ENCODE results near the gene CDIP1.

Gene CDIP1

DNA sequence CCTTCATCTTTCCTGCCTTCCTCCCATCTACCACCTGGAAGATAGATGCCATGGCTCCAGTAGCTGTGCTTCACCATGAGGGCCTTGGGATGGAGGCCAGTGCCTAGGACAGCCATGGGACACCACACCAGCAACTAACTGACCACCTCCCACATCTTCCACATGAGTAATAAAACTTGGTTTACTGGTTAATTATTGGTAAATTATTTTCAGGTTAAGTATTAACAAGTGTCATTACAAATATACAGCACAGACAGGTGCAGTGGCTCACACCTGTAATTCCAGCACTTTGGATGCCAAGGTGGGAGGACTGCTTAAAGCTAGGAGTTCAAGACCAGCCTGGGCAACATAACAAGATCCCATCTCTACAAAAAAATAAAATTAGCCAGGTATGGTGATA, 14.0 kb downstream of the CDIP1 start:
- Histone ChIP-seq H4K20me1 (ENCODE audit: insufficient read depth, low read length) (no peaks in the 10 kb centered on the region), H3K9me3 (replicated peaks; ENCODE audit: insufficient read depth, low read length) (no peaks in the 10 kb centered on the region), H3K4me1 (ENCODE audit: low read length) (peaks cover 9% of the 10 kb centered on the region), H3K27ac (ENCODE audit: low read length) (no peak overlapping the region), H3K4me2 (ENCODE audit: low read depth, low read length) (no peak overlapping the region), H3K36me3 (replicated peaks; ENCODE audit: insufficient read depth, low read length) (no peaks in the 10 kb centered on the region), H3K27me3 (replicated peaks; ENCODE audit: insufficient read depth, low read length) (no peaks in the 10 kb centered on the region), H3K79me2 (ENCODE audit: low read length) (peaks cover 80% of the 10 kb centered on the region), H3K9ac (ENCODE audit: low read length) (no peak overlapping the region), H3K9me2 (replicated peaks; ENCODE audit: insufficient read depth, low read length) (no peaks in the 10 kb centered on the region), H3K4me3 (ENCODE audit: low read length) (no peak overlapping the region), H2AFZ (ENCODE audit: low read length) (no peak overlapping the region), H3F3A (ENCODE audit: insufficient read depth, low read length) (peaks cover 6% of the 10 kb centered on the region; the same call in 1 of the 2 replicates)
- DNase-seq: no peak
- TF ChIP-seq EZH2 (optimal IDR thresholded peaks at IDR 0.05; ENCODE audit: low read depth, low read length): no peak
- TF ChIP-seq EZH2phosphoT487 (IDR thresholded peaks at IDR 0.05; ENCODE audit: low read length): no peak
- TF ChIP-seq, protein P1, sequence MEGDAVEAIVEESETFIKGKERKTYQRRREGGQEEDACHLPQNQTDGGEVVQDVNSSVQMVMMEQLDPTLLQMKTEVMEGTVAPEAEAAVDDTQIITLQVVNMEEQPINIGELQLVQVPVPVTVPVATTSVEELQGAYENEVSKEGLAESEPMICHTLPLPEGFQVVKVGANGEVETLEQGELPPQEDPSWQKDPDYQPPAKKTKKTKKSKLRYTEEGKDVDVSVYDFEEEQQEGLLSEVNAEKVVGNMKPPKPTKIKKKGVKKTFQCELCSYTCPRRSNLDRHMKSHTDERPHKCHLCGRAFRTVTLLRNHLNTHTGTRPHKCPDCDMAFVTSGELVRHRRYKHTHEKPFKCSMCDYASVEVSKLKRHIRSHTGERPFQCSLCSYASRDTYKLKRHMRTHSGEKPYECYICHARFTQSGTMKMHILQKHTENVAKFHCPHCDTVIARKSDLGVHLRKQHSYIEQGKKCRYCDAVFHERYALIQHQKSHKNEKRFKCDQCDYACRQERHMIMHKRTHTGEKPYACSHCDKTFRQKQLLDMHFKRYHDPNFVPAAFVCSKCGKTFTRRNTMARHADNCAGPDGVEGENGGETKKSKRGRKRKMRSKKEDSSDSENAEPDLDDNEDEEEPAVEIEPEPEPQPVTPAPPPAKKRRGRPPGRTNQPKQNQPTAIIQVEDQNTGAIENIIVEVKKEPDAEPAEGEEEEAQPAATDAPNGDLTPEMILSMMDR (IDR thresholded peaks at IDR 0.05; ENCODE audit: low read length): no peak

DNA sequence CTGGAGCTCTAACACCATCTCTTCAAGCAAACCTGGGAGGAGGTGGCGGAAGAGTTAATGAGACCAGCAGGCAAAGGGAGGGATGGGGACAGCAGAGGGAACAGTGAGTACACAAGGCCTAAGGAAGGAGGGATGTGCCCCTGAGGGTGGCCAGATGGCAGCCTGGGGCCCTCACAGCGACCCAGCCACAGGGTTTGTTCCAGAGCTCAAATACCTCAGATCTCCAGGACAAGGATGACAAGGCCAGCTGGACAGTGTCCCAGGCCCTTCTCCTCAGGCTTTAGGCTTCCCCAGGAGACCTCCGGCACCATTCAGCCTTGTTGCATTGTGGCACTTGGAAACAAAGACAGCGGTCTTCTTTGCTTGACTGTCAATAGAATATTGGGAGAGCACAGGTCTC, 14.9 kb downstream of the CDIP1 start:
- no peaks in the 10 kb centered on the region for H4K20me1 ChIP-seq (ENCODE audit: insufficient read depth, low read length)
- no peak overlapping the region for H2AFZ ChIP-seq (ENCODE audit: low read length)
- no peak overlapping the region for H3K4me3 ChIP-seq (ENCODE audit: low read length)
- H3K36me3 ChIP-seq (replicated peaks; ENCODE audit: insufficient read depth, low read length): no peaks in the 10 kb centered on the region
- no peak overlapping the region for H3K27ac ChIP-seq (ENCODE audit: low read length)
- TF ChIP-seq, protein P1 (IDR thresholded peaks at IDR 0.05; ENCODE audit: low read length): no peak
- no peak for TF ChIP-seq EZH2 (optimal IDR thresholded peaks at IDR 0.05; ENCODE audit: low read depth, low read length)
- no peak for TF ChIP-seq EZH2phosphoT487 (IDR thresholded peaks at IDR 0.05; ENCODE audit: low read length)
- no peaks in the 10 kb centered on the region for H3K9me3 ChIP-seq (replicated peaks; ENCODE audit: insufficient read depth, low read length)
- no peak overlapping the region for H3K4me2 ChIP-seq (ENCODE audit: low read depth, low read length)
- no peak for DNase-seq
- no peaks in the 10 kb centered on the region for H3K27me3 ChIP-seq (replicated peaks; ENCODE audit: insufficient read depth, low read length)
- peaks cover 84% of the 10 kb centered on the region for H3K79me2 ChIP-seq (ENCODE audit: low read length)
- H3K4me1 ChIP-seq (ENCODE audit: low read length): peaks cover 2% of the 10 kb centered on the region
- 0 out of 2 replicates have a peak, but pooled peaks cover 4% of the 10 kb centered on the region for H3F3A ChIP-seq (ENCODE audit: insufficient read depth, low read length)
- no peak overlapping the region for H3K9ac ChIP-seq (ENCODE audit: low read length)
- H3K9me2 ChIP-seq (replicated peaks; ENCODE audit: insufficient read depth, low read length): no peaks in the 10 kb centered on the region

DNA sequence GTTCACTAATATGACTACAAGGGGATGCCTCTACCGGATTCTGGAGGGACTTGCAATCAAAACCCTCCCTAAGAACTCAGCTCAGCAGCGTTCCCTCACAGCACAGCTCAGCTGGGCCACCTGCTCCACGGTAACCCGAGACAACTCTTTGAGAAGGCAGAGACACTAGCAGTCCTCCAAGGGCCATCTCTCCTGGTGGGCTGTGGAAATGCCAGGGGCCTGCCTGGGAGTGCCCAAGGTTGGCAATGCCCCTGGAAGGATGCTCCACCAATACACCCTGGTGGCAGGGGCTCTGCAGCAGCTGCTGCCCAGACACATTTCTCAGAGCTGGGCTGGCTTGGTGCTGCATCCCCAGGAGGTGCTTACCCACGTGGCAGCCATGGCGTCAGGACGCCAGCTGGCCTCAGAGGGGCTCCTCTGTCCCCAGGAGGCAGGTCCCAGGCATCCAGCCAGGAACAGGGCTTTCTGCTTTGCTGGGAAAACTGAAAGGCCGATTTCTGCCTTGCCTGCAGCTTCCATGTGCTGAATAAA, 16.5 kb downstream of the CDIP1 start:
- H3K4me2 ChIP-seq (ENCODE audit: low read depth, low read length): no peak overlapping the region
- no peak overlapping the region for H3K9ac ChIP-seq (ENCODE audit: low read length)
- no peaks in the 10 kb centered on the region for H3K9me2 ChIP-seq (replicated peaks; ENCODE audit: insufficient read depth, low read length)
- H3K79me2 ChIP-seq (ENCODE audit: low read length): peaks cover 85% of the 10 kb centered on the region
- H3F3A ChIP-seq (ENCODE audit: insufficient read depth, low read length): peaks cover 12% of the 10 kb centered on the region; the same call in 1 of the 2 replicates
- no peaks in the 10 kb centered on the region for H4K20me1 ChIP-seq (ENCODE audit: insufficient read depth, low read length)
- no peak overlapping the region for H2AFZ ChIP-seq (ENCODE audit: low read length)
- peaks cover 17% of the 10 kb centered on the region for H3K4me1 ChIP-seq (ENCODE audit: low read length)
- no peaks in the 10 kb centered on the region for H3K9me3 ChIP-seq (replicated peaks; ENCODE audit: insufficient read depth, low read length)
- TF ChIP-seq EZH2phosphoT487 (IDR thresholded peaks at IDR 0.05; ENCODE audit: low read length) (no peak), EZH2 (optimal IDR thresholded peaks at IDR 0.05; ENCODE audit: low read depth, low read length) (no peak)
- TF ChIP-seq, protein P1 (IDR thresholded peaks at IDR 0.05; ENCODE audit: low read length): no peak
- no peak for DNase-seq
- no peaks in the 10 kb centered on the region for H3K27me3 ChIP-seq (replicated peaks; ENCODE audit: insufficient read depth, low read length)
- no peaks in the 10 kb centered on the region for H3K36me3 ChIP-seq (replicated peaks; ENCODE audit: insufficient read depth, low read length)
- no peak overlapping the region for H3K27ac ChIP-seq (ENCODE audit: low read length)
- no peak overlapping the region for H3K4me3 ChIP-seq (ENCODE audit: low read length)

Measured in MM.1S (cell line).